ENCODE results near the gene LAG3.

LAG3 gene

GRCh38 chr12:6824901-6825381 is 52.6 kb downstream of the LAG3 start:
- peak; percentile 42 for DNase-seq (ENCODE audit: low read depth, low spot score)

GRCh38 chr12:6825398-6826124 is 53.2 kb downstream of the LAG3 start:
- DNase-seq (ENCODE audit: low read depth, low spot score), result peak; percentile 82
- H3K4me3 ChIP-seq (ENCODE audit: low read depth, low read length), result peak overlapping the region; percentile 24
- in situ Hi-C loops (cut with HindIII; ENCODE audit: low sequenced_read_pairs), result no loop called here
- peak; percentile 97 for TF ChIP-seq CTCF (IDR thresholded peaks at IDR 0.05; ENCODE audit: low read depth, low read length)

More at GRCh38 chr12:6824901-6825381, 52.6 kb downstream of the LAG3 start:
- in situ Hi-C loops (cut with HindIII; ENCODE audit: low sequenced_read_pairs), result no loop called here
- no peak for TF ChIP-seq CTCF (IDR thresholded peaks at IDR 0.05; ENCODE audit: low read depth, low read length)
- H3K4me3 ChIP-seq (ENCODE audit: low read depth, low read length), result peak overlapping the region; percentile 24

- H3K4me3 ChIP-seq (ENCODE audit: low read depth, low read length), result no peak overlapping the region
- in situ Hi-C loops (cut with HindIII; ENCODE audit: low sequenced_read_pairs), result no loop called here
- no peak for TF ChIP-seq CTCF (IDR thresholded peaks at IDR 0.05; ENCODE audit: low read depth, low read length)
- DNase-seq (ENCODE audit: low read depth, low spot score), result no peak
Measured at GRCh38 chr12:6826125-6826733, 53.9 kb downstream of the LAG3 start.

GRCh38 chr12:6826734-6827436 is 54.6 kb downstream of the LAG3 start:
- H3K4me3 ChIP-seq (ENCODE audit: low read depth, low read length), result no peak overlapping the region
- TF ChIP-seq CTCF (IDR thresholded peaks at IDR 0.05; ENCODE audit: low read depth, low read length), result no peak
- in situ Hi-C loops (cut with HindIII; ENCODE audit: low sequenced_read_pairs), result no loop called here
- DNase-seq (ENCODE audit: low read depth, low spot score), result no peak

- peak; percentile 81 for DNase-seq (ENCODE audit: low read depth, low spot score)
- in situ Hi-C loops (cut with HindIII; ENCODE audit: low sequenced_read_pairs), result no loop called here
- TF ChIP-seq CTCF (IDR thresholded peaks at IDR 0.05; ENCODE audit: low read depth, low read length), result no peak
- H3K4me3 ChIP-seq (ENCODE audit: low read depth, low read length), result no peak overlapping the region
Measured at GRCh38 chr12:6827437-6827911, 55.2 kb downstream of the LAG3 start.

Measured in astrocyte of the spinal cord (primary cell).